Upper lobe of left lung (tissue), 6 donors: ENCODE results near the gene RAB39A. TPM values are rescaled to one million over a fixed set of nuclear protein-coding genes. Genes with fewer than 3 reads are reported as not detected.
A peak's percentile ranks its signal among the peaks of the same experiment; 100 is the strongest.
"Not testable (repeated sequence)": the region's sequence is repeated elsewhere in the genome, so short reads cannot be mapped to it uniquely, and the experiment has no call there.

Source experiments
- ATAC-seq, 2 donors: fragments of 200-7000 bp; cut with Tn5 transposase; one replicate each; pipeline ENCODE4 v1.9.1; 2022; ENCODE audit warnings: mild to moderate bottlenecking in 2 of 2, moderate library complexity in 2 of 2; ENCODE audit not compliant: low FRiP score in 2 of 2
- DNase-seq, 2 donors: peaks; one replicate each; pipeline ENCODE4 v3.0.0-alpha.2; 2019 to 2020
- H3K27ac ChIP-seq, 4 donors: fragments of 200-600 bp; sonication (generic); one replicate each; pipeline ENCODE4 v1.5.1; 2016 to 2019
- H3K27me3 ChIP-seq, 4 donors: fragments of 200-600 bp; sonication (generic); one replicate each; pipeline ENCODE4 v1.5.1; 2017 to 2019
- H3K36me3 ChIP-seq, 4 donors: fragments of 200-600 bp; sonication (generic); one replicate each; pipeline ENCODE4 v1.5.1; 2016 to 2019
- H3K4me1 ChIP-seq, 4 donors: fragments of 200-600 bp; sonication (generic); one replicate each; pipeline ENCODE4 v1.5.1; 2018 to 2019
- H3K4me3 ChIP-seq, 4 donors: fragments of 200-600 bp; sonication (generic); one replicate each; pipeline ENCODE4 v1.5.1; 2017 to 2019; ENCODE audit warnings: mild to moderate bottlenecking in 2 of 4, moderate library complexity in 1 of 4
- H3K9me3 ChIP-seq, 4 donors: fragments of 200-600 bp; sonication (generic); one replicate each; pipeline ENCODE4 v1.5.1; 2018 to 2019
- CTCF ChIP-seq, 6 experiments: fragments of 450-650 bp in 4 of 6; fragments of 200-600 bp in 2 of 6; sonication (generic) in 2 of 6; IDR thresholded peaks; one replicate each; pipeline ENCODE4 v1.5.1; 2016 to 2019; ENCODE audit warnings: antibody characterized with exemption in 6 of 6
- EP300 ChIP-seq, 4 donors: sonication (generic); formaldehyde crosslinking; IDR thresholded peaks; one replicate each; pipeline ENCODE4 v1.5.1; 2017; ENCODE audit warnings: antibody characterized with exemption in 4 of 4, control low read depth in 2 of 4
- POLR2A ChIP-seq, 4 donors: fragments of 450-650 bp; IDR thresholded peaks; one replicate each; pipeline ENCODE4 v1.5.1; 2016 to 2017; ENCODE audit warnings: antibody characterized with exemption in 4 of 4, mild to moderate bottlenecking in 2 of 4
- POLR2AphosphoS5 ChIP-seq, 2 donors: sonication (generic); formaldehyde crosslinking; IDR thresholded peaks; one replicate each; pipeline ENCODE4 v1.5.1; 2017; ENCODE audit warnings: antibody characterized with exemption in 2 of 2
- WGBS, 2 donors: methylation state at CpG; one replicate each; pipeline ENCODE4 v1.1.5; 2017 to 2018; 5-methylcytosine and 5-hydroxymethylcytosine counted together
- total RNA-seq, 6 donors: library from RNA; depleted of rRNA in 4 of 6; stranded (reverse); fragments of >200 nt in 4 of 6; gene quantifications; one replicate each; pipeline versions ENCODE4 v1.1.0 to v1.2.1, GENCODE V29; 2016 to 2021
- donor health status: DM: no; HTN: no; CAD: no; lungs with moderate emphysema.
- donor health status: DM: no; HTN: yes; CAD: no; lungs with severe emphysema.

Gene RAB39A
- total RNA-seq, 6 donors from 2014 or later, result 1.8 to 7.3 (median 3.5) TPM; not detected in 1

- no peak overlapping the region for H3K27ac ChIP-seq
- H3K4me1 ChIP-seq, result no peaks in the 10 kb centered on the region
- H3K27me3 ChIP-seq, result no peaks in the 10 kb centered on the region
- ATAC-seq (no peak), DNase-seq (no peak)
- TF ChIP-seq CTCF (IDR thresholded peaks at IDR 0.05), result no peak
- no peak for TF ChIP-seq EP300 (IDR thresholded peaks at IDR 0.05)
- no peak for TF ChIP-seq POLR2AphosphoS5 (IDR thresholded peaks at IDR 0.05)
- TF ChIP-seq POLR2A (IDR thresholded peaks at IDR 0.05), result no peak
- H3K4me3 ChIP-seq, result no peak overlapping the region
- H3K36me3 ChIP-seq, result no peaks in the 10 kb centered on the region
- WGBS, 2 donors, result 100% methylated on average over 1 of the region's 5 CpGs; no CpG with 5 or more reads in 1 of the 2 donors
- no peaks in the 10 kb centered on the region for H3K9me3 ChIP-seq
Observed at GRCh38 chr11:107915229-107915628, 13.0 kb upstream of the RAB39A start.

GRCh38 chr11:107916671-107917241, 11.5 kb upstream of the RAB39A start:
- ATAC-seq, result no peak

GRCh38 chr11:107921997-107922396, 6.3 kb upstream of the RAB39A start:
- 84 to 90% methylated on average over 1 of the region's 1 CpG for WGBS, 2 donors
- ATAC-seq, result no peak
- no peak for TF ChIP-seq POLR2A (IDR thresholded peaks at IDR 0.05)
- TF ChIP-seq POLR2AphosphoS5 (IDR thresholded peaks at IDR 0.05), result no peak
- no peak for TF ChIP-seq EP300 (IDR thresholded peaks at IDR 0.05)
- TF ChIP-seq CTCF (IDR thresholded peaks at IDR 0.05), result no peak
- no peak for DNase-seq
- Histone ChIP-seq H3K27ac (no peak overlapping the region), H3K9me3 (no peaks in the 10 kb centered on the region), H3K4me3 (no peak overlapping the region), H3K27me3 (no peaks in the 10 kb centered on the region), H3K36me3 (no peaks in the 10 kb centered on the region), H3K4me1 (no peaks in the 10 kb centered on the region)

More at GRCh38 chr11:107916671-107917241, 11.5 kb upstream of the RAB39A start:
- WGBS, 2 donors, result 39 to 70% methylated on average over 3 to 9 of the region's 13 CpGs
- Histone ChIP-seq H3K36me3 (no peaks in the 10 kb centered on the region), H3K4me1 (no peaks in the 10 kb centered on the region), H3K4me3 (no peak overlapping the region), H3K9me3 (no peaks in the 10 kb centered on the region), H3K27me3 (no peaks in the 10 kb centered on the region), H3K27ac (no peak overlapping the region)
- TF ChIP-seq POLR2AphosphoS5 (IDR thresholded peaks at IDR 0.05) (no peak), POLR2A (IDR thresholded peaks at IDR 0.05) (no peak), EP300 (IDR thresholded peaks at IDR 0.05) (no peak), CTCF (IDR thresholded peaks at IDR 0.05) (peak in 4 of 6 experiments; percentile 11 to 41 (median 20))
- DNase-seq, result no peak

GRCh38 chr11:107923519-107923918, 4.7 kb upstream of the RAB39A start:
- not testable (repeated sequence) for H3K27ac ChIP-seq, H3K36me3 ChIP-seq, H3K4me3 ChIP-seq, H3K9me3 ChIP-seq, ATAC-seq, DNase-seq, H3K27me3 ChIP-seq, H3K4me1 ChIP-seq
- WGBS, 2 donors, result 0 to 38% methylated on average over 1 of the region's 1 CpG

- peaks cover 0 to 6% (median 0%) of the 10 kb centered on the region in 4 donors for H3K27me3 ChIP-seq
- H3K4me1 ChIP-seq, result peaks cover 11 to 17% (median 14%) of the 10 kb centered on the region in 4 donors
- ATAC-seq, result no peak
- no peak for DNase-seq
- WGBS, 2 donors, result 83 to 85% methylated on average over 2 of the region's 2 CpGs
- TF ChIP-seq POLR2A (IDR thresholded peaks at IDR 0.05), result no peak
- no peak for TF ChIP-seq POLR2AphosphoS5 (IDR thresholded peaks at IDR 0.05)
- H3K27ac ChIP-seq, result no peak overlapping the region
- no peaks in the 10 kb centered on the region for H3K9me3 ChIP-seq
- no peaks in the 10 kb centered on the region for H3K36me3 ChIP-seq
- H3K4me3 ChIP-seq, result no peak overlapping the region
Observed at GRCh38 chr11:107924306-107924705, 3.9 kb upstream of the RAB39A start.

GRCh38 chr11:107927559-107927958, 689 bp upstream of the RAB39A start:
- Histone ChIP-seq H3K27me3 (peaks cover 0 to 6% (median 0%) of the 10 kb centered on the region in 4 donors), H3K4me1 (peaks cover 11 to 19% (median 14%) of the 10 kb centered on the region in 4 donors), H3K36me3 (no peaks in the 10 kb centered on the region), H3K4me3 (peak overlapping the region in 3 of 4 donors; percentile 45 to 69 (median 56)), H3K27ac (no peak overlapping the region), H3K9me3 (no peaks in the 10 kb centered on the region)
- WGBS, 2 donors, result 88 to 90% methylated on average over 5 of the region's 5 CpGs
- TF ChIP-seq POLR2A (IDR thresholded peaks at IDR 0.05) (no peak), EP300 (IDR thresholded peaks at IDR 0.05) (no peak)
- no peak for ATAC-seq
- DNase-seq, result no peak
